ENCODE measurements around the gene CDK7.
"Not testable (repeated sequence)": the region's sequence is repeated elsewhere in the genome, so short reads cannot be mapped to it uniquely, and the experiment has no call there.

Gene CDK7

GRCh38 chr5:69237877-69238276 lies 3.2 kb downstream of the CDK7 start:
- DNase-seq (ENCODE audit: low read depth), result no peak

GRCh38 chr5:69238760-69239251 lies 4.1 kb downstream of the CDK7 start:
- DNase-seq (ENCODE audit: low read depth), result no peak

- DNase-seq (ENCODE audit: low read depth), result no peak
Measured at GRCh38 chr5:69242215-69242927, 7.7 kb downstream of the CDK7 start.

GRCh38 chr5:69245031-69245430 lies 10.3 kb downstream of the CDK7 start:
- DNase-seq (ENCODE audit: low read depth), result no peak

GRCh38 chr5:69248019-69248418 lies 13.3 kb downstream of the CDK7 start:
- DNase-seq (ENCODE audit: low read depth), result no peak

DNA sequence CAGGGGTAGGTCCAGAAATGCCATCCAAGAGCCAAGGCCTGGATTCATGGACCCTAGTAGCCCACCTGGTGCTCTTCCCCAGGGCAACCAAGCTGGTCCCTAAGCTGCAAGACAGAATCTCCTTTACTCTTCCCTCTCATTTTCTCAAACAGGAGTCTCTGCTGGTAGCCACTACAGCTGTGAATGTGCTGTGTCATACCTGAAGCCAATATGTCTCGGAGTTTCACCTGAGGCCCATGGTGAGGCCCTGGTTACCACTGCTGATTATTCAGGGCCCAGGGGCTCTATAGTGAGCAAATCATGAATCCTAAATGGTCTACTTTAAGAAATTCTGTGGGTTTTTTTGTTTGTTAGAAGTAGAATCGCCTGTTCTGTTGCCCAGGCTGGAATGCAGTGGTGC lies 15.9 kb downstream of the CDK7 start:
- DNase-seq (ENCODE audit: low read depth), result no peak

DNA sequence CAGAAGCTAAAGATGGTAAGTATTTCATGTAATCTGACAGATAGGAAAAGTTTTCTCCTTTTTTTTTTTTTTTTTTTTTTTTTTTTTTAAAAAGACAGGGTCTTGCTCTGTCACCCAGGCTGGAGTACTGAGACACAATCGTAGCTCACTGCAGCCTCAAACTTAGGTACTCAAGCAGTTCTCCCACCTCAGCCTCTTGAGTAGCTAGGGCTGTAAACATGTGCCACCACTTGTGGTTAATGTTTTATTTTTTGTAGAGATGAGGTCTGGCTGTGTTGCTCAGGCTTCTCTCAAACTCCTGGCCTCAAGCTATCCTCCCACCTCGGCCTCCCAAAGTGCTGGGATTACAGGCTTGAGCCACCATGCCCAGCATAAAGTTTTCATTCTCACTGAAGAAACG lies 17.8 kb downstream of the CDK7 start:
- DNase-seq (ENCODE audit: low read depth), result no peak

- DNase-seq (ENCODE audit: low read depth), result not testable (repeated sequence)
Measured at GRCh38 chr5:69255940-69256339, 21.3 kb downstream of the CDK7 start.

GRCh38 chr5:69257577-69257976 lies 22.9 kb downstream of the CDK7 start:
- DNase-seq (ENCODE audit: low read depth), result no peak

DNA sequence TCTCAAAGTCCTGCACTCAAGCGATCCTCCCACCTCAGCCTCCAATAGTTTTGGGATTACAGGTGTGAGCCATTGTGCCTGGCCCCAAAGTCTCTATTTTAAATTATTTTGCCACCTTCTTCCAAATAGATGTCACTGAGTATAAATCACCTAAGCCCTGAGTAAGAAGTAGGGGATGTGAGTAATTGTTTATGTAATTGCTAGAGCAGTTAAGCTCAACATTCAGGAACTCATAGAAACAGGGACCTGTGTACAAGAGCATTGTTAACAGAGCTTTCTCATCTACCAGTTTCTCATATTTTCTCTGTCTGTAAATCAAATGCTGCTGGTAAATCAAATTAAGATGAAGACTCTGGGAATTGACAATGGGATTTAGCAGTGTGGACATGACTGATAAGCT lies 26.3 kb downstream of the CDK7 start:
- DNase-seq (ENCODE audit: low read depth), result no peak

GRCh38 chr5:69265931-69266330 lies 31.2 kb downstream of the CDK7 start:
- no peak for DNase-seq (ENCODE audit: low read depth)

GRCh38 chr5:69268899-69269298 lies 34.2 kb downstream of the CDK7 start:
- DNase-seq (ENCODE audit: low read depth), result no peak

DNA sequence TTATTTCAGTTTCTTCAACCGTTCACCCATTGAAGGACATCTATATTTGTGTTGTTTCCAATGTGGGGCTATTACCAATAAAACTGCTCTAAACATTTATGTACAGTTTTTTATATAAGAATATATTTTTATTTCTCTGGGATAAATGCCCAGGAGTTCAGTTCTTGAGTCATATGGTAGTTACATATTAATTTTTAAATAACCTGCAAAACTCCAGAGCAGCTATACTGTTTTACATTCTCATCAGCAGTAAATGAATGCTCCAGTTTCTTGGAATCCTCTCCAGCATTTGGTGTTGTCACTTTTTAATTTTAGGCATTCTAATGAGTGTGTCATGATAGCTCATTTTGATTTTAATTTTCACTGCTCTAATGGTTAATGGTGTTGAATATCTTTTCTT lies 36.2 kb downstream of the CDK7 start:
- DNase-seq (ENCODE audit: low read depth), result no peak

DNA sequence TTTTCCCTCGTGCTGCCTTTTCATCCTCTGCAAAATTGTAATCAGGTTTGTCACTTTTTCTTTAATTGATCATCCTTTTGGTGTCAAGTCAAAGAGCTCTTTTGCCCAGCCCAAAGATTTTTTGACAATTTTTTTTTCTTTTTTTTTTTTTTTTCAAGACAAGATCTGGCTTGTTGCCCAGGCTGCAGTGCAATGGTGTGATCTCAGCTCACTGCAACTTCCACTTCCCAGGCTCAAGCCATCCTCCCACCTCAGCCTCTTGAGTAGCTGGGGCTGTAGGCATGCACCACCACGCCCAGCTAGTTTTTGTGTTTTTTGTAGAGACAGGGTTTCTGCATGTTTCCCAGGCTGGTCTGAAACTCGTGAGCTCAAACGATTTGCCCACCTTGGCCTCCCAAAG lies 36.7 kb downstream of the CDK7 start:
- no peak for DNase-seq (ENCODE audit: low read depth)

DNA sequence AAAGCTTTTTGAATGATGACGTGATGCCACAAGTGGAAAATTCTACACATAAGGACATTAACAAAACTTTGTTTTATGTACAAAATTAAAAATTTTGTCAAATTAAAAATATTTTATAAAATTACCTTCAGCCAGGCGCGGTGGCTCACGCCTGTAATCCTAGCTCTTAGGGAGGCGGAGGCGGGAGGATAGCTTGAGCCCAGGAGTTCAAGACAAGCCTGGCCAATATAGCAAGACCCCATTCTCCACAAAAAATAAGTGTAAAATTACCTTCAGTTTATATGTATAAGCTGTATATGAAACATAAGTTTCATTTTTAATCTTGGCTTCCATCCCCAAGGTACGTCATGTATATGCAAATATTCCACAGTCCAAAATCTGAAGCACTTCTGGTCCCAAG lies 40.9 kb downstream of the CDK7 start:
- DNase-seq (ENCODE audit: low read depth), result no peak

DNA sequence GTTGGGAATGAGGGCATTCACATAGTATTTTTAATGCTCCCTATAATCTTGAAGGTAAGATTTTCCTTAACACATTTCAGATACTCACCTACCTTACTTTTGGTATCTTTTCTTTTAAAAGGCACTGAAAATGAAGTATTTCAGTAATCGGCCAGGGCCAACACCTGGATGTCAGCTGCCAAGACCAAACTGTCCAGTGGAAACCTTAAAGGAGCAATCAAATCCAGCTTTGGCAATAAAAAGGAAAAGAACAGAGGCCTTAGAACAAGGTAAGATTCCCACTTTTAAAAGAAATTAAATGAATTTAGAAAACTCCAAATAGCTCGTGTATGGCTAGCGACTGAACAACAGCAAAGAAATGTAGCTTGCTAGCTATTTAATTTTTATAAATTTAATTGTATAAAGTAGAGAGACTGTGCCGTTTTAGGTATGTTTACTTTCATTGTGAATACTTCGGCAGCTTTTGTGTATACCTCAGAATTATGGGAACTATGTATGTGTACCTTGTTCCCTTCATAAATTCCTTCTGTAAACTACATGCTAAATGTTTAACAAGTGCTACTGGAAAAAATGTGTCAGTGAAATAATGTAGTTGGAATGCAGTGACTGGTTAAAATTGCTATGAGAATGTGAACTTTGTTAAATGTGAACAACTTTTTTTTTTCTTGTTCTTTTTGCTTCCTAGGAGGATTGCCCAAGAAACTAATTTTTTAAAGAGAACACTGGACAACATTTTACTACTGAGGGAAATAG lies 41.9 kb downstream of the CDK7 start:
- DNase-seq (ENCODE audit: low read depth), result no peak

DNA sequence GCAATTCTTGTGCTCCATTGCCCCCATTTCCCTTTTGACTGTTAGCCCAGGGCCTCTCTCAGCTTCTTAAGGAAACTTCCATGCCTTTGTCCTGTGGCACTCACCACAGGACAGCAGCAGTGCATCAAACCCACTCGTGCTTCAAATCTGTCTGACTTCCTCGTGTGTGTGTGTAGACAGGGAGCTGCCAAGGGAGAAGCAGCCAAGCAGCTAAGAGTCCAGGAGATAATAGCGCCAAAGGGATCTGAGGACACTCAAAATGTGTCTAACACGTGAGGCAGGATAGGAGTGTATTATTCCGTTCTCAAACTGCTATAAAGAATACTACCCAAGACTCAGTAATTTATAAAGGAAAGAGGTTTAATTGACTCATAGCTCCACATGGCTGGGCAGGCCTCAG lies 44.8 kb downstream of the CDK7 start:
- no peak for DNase-seq (ENCODE audit: low read depth)

GRCh38 chr5:69281114-69281513 lies 46.4 kb downstream of the CDK7 start:
- DNase-seq (ENCODE audit: low read depth), result no peak

GRCh38 chr5:69284203-69284602 lies 49.5 kb downstream of the CDK7 start:
- no peak for DNase-seq (ENCODE audit: low read depth)

- no peak for DNase-seq (ENCODE audit: low read depth)
Measured at GRCh38 chr5:69285448-69286116, 50.9 kb downstream of the CDK7 start.

- DNase-seq (ENCODE audit: low read depth), result no peak
Measured at GRCh38 chr5:69288069-69288468, 53.4 kb downstream of the CDK7 start.

DNA sequence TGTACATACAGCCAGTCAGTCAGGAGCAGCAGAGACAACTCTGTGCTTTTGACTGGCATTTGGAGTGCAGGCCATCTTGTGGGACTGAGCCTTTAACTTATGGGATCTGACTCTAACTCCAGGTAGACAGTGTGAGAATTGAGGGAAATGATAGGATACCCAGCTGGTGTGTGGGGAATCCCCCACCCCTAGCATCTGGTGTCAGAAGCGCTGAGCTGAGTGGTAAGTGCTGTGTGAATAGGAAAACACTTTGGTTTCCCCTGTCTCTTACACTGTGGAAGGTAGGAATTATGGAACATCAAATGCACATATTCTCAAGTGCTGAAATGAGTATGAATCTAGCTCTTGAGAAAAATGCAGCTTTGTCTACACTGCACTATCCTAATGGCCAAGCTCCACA lies 54.0 kb downstream of the CDK7 start:
- DNase-seq (ENCODE audit: low read depth), result no peak

- no peak for DNase-seq (ENCODE audit: low read depth)
Measured at GRCh38 chr5:69292306-69292705, 57.6 kb downstream of the CDK7 start.
